ENCODE measurements around the gene WNT3.

GRCh38 chr17:46777943-46778915 lies 40.3 kb downstream of the WNT3 start:
- TF ChIP-seq POLR2A (IDR thresholded peaks at IDR 0.05) (no peak), CTCF (IDR thresholded peaks at IDR 0.05) (no peak)

All from vagina (tissue), 2 donors.